Esophagus squamous epithelium (tissue), 5 donors: ENCODE measurements around the gene NELL1. TPM values are rescaled to one million over a fixed set of nuclear protein-coding genes. Genes with fewer than 3 reads are reported as not detected.

ENCODE experiments used
- DNase-seq: peaks from one replicate; lab custom pipeline; 2025; lab: John Stamatoyannopoulos, UW
- H3K27ac ChIP-seq, 4 donors: fragments of 200-600 bp; sonication (generic); one replicate each; pipeline ENCODE4 v1.5.1; 2016 to 2019; ENCODE audit warnings: mild to moderate bottlenecking in 1 of 4
- H3K27me3 ChIP-seq, 4 donors: fragments of 200-600 bp; sonication (generic); 1 replicate in 3 of 4; 2 replicates in 1 of 4; pipeline versions ENCODE4 v1.5.1 to v1.6.0; 2017 to 2021; ENCODE audit warnings: antibody characterized with exemption in 1 of 4
- H3K36me3 ChIP-seq, 3 donors: fragments of 200-600 bp; sonication (generic); one replicate each; pipeline ENCODE4 v1.5.1; 2016 to 2019
- H3K4me1 ChIP-seq, 3 donors: fragments of 200-600 bp; sonication (generic); one replicate each; pipeline ENCODE4 v1.5.1; 2017 to 2019
- H3K4me3 ChIP-seq, 4 donors: fragments of 200-600 bp; sonication (generic); 1 replicate in 3 of 4; 2 replicates in 1 of 4; pipeline ENCODE4 v1.5.1; 2016 to 2019; ENCODE audit warnings: mild to moderate bottlenecking in 2 of 4, moderate library complexity in 1 of 4
- H3K9me3 ChIP-seq, 3 donors: fragments of 200-600 bp; sonication (generic); one replicate each; pipeline ENCODE4 v1.5.1; 2016 to 2019
- CTCF ChIP-seq, 6 experiments: fragments of 450-650 bp in 4 of 6; fragments of 200-600 bp in 2 of 6; sonication (generic) in 2 of 6; IDR thresholded peaks; one replicate each; pipeline ENCODE4 v1.5.1; 2016 to 2019; ENCODE audit warnings: antibody characterized with exemption in 6 of 6, mild to moderate bottlenecking in 4 of 6, moderate library complexity in 4 of 6
- POLR2A ChIP-seq, 4 donors: fragments of 450-650 bp; IDR thresholded peaks; one replicate each; pipeline ENCODE4 v1.6.1; 2017; ENCODE audit warnings: antibody characterized with exemption in 4 of 4, mild to moderate bottlenecking in 4 of 4, moderate library complexity in 3 of 4
- WGBS, 2 donors: methylation state at CpG; one replicate each; pipeline ENCODE4 v1.1.5; 2018; 5-methylcytosine and 5-hydroxymethylcytosine counted together
- intact Hi-C: fragments of 100-400 bp; cut with DNase I; formaldehyde crosslinking; loops from one replicate; pipeline ENCODE4 v1.15.0; 2022
- total RNA-seq, 4 donors: library from RNA; depleted of rRNA; stranded (reverse); fragments of >200 nt; gene quantifications; one replicate each; pipeline ENCODE4 v1.1.0, GENCODE V29; 2016
- donor health status: DM: yes; HTN: yes; CAD: no.

NELL1 gene
- total RNA-seq, 4 donors from 2014 or later, result 1.5 TPM; not detected in 3

- WGBS, 2 donors, result 53 to 71% methylated on average over 1 of the region's 1 CpG
- no peaks in the 10 kb centered on the region for H3K36me3 ChIP-seq
- TF ChIP-seq CTCF (IDR thresholded peaks at IDR 0.05), result no peak
- TF ChIP-seq POLR2A (IDR thresholded peaks at IDR 0.05), result no peak
- H3K4me3 ChIP-seq, result no peak overlapping the region
- H3K27ac ChIP-seq, result no peak overlapping the region
- H3K4me1 ChIP-seq, result no peaks in the 10 kb centered on the region
- no peaks in the 10 kb centered on the region for H3K27me3 ChIP-seq
- DNase-seq, result no peak
- intact Hi-C loops, result no loop called here
- H3K9me3 ChIP-seq, result no peaks in the 10 kb centered on the region
These were observed 877.3 kb downstream of the NELL1 start for GRCh38 chr11:21546703-21547102.

DNA sequence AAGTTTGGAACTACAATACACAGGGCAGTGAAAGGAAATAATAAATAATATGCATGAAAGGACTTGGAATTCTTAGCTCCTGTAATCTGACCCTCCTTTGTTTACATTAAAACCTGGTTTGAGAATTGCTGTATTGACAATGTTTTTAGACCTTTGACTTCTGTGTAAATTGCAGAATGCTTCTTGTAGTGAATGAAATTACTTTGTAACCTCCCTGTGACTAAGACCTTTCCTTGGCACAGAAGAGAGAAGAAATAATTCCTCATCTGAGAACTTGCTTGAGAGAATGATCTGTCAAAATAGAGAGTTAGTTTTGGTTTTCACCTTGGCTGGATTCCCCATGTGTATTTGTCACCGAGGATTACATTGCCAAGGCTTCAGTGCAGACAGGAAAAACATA, 883.5 kb downstream of the NELL1 start:
- WGBS, 2 donors, result 0 to 6% methylated on average over 1 of the region's 1 CpG
- TF ChIP-seq CTCF (IDR thresholded peaks at IDR 0.05) (no peak), POLR2A (IDR thresholded peaks at IDR 0.05) (no peak)
- Histone ChIP-seq H3K27me3 (no peaks in the 10 kb centered on the region), H3K4me1 (peaks cover 0 to 38% (median 4%) of the 10 kb centered on the region in 3 donors), H3K4me3 (no peak overlapping the region), H3K9me3 (no peaks in the 10 kb centered on the region), H3K27ac (peak overlapping the region in 2 of 4 donors; percentile 25 to 39), H3K36me3 (no peaks in the 10 kb centered on the region)
- intact Hi-C loops, result no loop called here
- DNase-seq, result no peak

GRCh38 chr11:21553795-21554194, 884.4 kb downstream of the NELL1 start:
- Histone ChIP-seq H3K27me3 (no peaks in the 10 kb centered on the region), H3K9me3 (no peaks in the 10 kb centered on the region), H3K36me3 (no peaks in the 10 kb centered on the region), H3K4me3 (no peak overlapping the region), H3K4me1 (peaks cover 0 to 38% (median 4%) of the 10 kb centered on the region in 3 donors), H3K27ac (no peak overlapping the region)
- TF ChIP-seq POLR2A (IDR thresholded peaks at IDR 0.05) (no peak), CTCF (IDR thresholded peaks at IDR 0.05) (no peak)
- intact Hi-C loops, result no loop called here
- no peak for DNase-seq
- 48 to 50% methylated on average over 1 of the region's 1 CpG for WGBS, 2 donors

- Histone ChIP-seq H3K27me3 (no peaks in the 10 kb centered on the region), H3K9me3 (no peaks in the 10 kb centered on the region), H3K27ac (no peak overlapping the region), H3K36me3 (no peaks in the 10 kb centered on the region), H3K4me1 (peaks cover 0 to 38% (median 4%) of the 10 kb centered on the region in 3 donors), H3K4me3 (no peak overlapping the region)
- 47 to 53% methylated on average over 3 of the region's 3 CpGs for WGBS, 2 donors
- DNase-seq, result no peak
- intact Hi-C loops, result no loop called here
- TF ChIP-seq CTCF (IDR thresholded peaks at IDR 0.05) (no peak), POLR2A (IDR thresholded peaks at IDR 0.05) (no peak)
These were observed 884.9 kb downstream of the NELL1 start for GRCh38 chr11:21554284-21554683.

DNA sequence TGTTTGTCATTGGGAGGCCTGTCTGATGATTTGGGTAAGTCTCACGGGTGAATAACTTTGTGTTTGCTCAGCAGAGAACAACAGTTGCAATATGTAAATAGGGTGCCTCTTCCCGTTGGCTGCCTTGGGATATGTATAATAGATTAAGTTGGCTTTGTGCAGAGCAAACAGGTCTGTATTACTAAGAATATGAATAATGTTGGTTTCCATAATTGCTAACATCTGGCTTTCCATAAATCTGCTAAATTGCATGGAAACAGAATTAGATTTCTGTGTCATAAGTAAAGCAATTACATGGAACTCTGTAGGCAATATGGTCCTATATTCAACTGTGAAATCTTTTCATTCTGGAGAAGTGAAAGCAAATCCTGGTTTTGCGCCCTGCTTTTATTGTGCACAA, 887.5 kb downstream of the NELL1 start:
- no peaks in the 10 kb centered on the region for H3K9me3 ChIP-seq
- H3K4me1 ChIP-seq, result peaks cover 0 to 46% (median 4%) of the 10 kb centered on the region in 3 donors
- WGBS, 2 donors, result 39% methylated on average over 3 of the region's 3 CpGs
- no peaks in the 10 kb centered on the region for H3K27me3 ChIP-seq
- no peak overlapping the region for H3K4me3 ChIP-seq
- no peaks in the 10 kb centered on the region for H3K36me3 ChIP-seq
- TF ChIP-seq CTCF (IDR thresholded peaks at IDR 0.05) (no peak), POLR2A (IDR thresholded peaks at IDR 0.05) (no peak)
- intact Hi-C loops, result no loop called here
- H3K27ac ChIP-seq, result no peak overlapping the region
- DNase-seq, result no peak
